ENCODE measurements around the gene ERC2.

DNA sequence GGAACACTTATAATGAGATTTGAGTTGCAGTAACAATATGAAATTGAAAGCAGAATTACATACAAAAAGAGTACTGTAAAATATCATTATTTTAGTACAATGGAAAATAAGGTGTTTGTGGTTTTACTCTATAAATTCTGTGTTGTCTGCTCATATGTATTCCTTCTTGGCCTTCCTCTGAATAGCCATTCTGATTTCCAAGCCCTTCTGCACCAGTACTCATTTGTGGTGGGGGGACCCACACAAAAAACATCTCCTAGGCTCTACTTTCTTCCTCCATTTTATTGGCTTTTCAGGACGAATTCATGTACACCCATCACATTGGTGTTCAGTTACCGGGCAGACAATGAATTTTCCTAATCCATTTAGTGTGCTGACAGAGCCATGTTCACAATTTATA lies 338.2 kb downstream of the ERC2 start:
- TF ChIP-seq POLR2AphosphoS5 (IDR thresholded peaks at IDR 0.05; ENCODE audit: low read depth, low read length) (no peak), POLR2A (IDR thresholded peaks at IDR 0.05; ENCODE audit: low read depth, low read length) (no peak)
